HL-60 (cell line): ENCODE data around the gene CTSK.

Experiments used
- DNase-seq, 2 experiments: peaks; one replicate each; pipeline ENCODE4 v3.0.0-alpha.2; 2010 to 2020; ENCODE audit warnings: low read depth in 1 of 2, low spot score in 1 of 2
- H3K27ac ChIP-seq: fragments of 250-450 bp; sonication (Bioruptor Pico); replicated peaks from 2 replicates; pipeline ENCODE4 v1.5.1; 2020; ENCODE audit warnings: mild to moderate bottlenecking, moderate library complexity
- H3K27me3 ChIP-seq: fragments of 250-450 bp; sonication (Bioruptor Pico); 2 replicates; pipeline ENCODE4 v1.5.1; 2021; ENCODE audit warnings: mild to moderate bottlenecking, moderate library complexity; ENCODE audit not compliant: insufficient read depth, poor library complexity, severe bottlenecking
- H3K4me3 ChIP-seq: replicated peaks from 2 replicates; pipeline ENCODE4 v1.5.1; 2011; ENCODE audit warnings: mild to moderate bottlenecking, control low read depth, low read length; ENCODE audit not compliant: insufficient read depth
- CTCF ChIP-seq: IDR thresholded peaks from one replicate; pipeline ENCODE4 v1.5.1; 2011; ENCODE audit warnings: low read length, control low read depth, inconsistent platforms; ENCODE audit not compliant: insufficient read depth
- GABPA ChIP-seq: IDR thresholded peaks from 2 replicates; pipeline ENCODE4 v1.6.1; 2012; ENCODE audit warnings: low read depth
- POLR2AphosphoS5 ChIP-seq: IDR thresholded peaks from 2 replicates; pipeline ENCODE4 v1.6.1; 2012; ENCODE audit warnings: low read depth
- REST ChIP-seq: IDR thresholded peaks from 2 replicates; pipeline ENCODE4 v1.6.1; 2012; ENCODE audit warnings: low read depth; ENCODE audit not compliant: insufficient replicate concordance
- SPI1 ChIP-seq: IDR thresholded peaks from 2 replicates; pipeline ENCODE4 v1.6.1; 2012; ENCODE audit warnings: low read depth, mild to moderate bottlenecking, borderline replicate concordance

Gene CTSK

GRCh38 chr1:150761801-150762200 lies 46.3 kb downstream of the CTSK start:
- peak overlapping the region; percentile 41 for H3K27ac ChIP-seq
- H3K27me3 ChIP-seq, result no peaks in the 10 kb centered on the region
- H3K4me3 ChIP-seq, result no peak overlapping the region
- TF ChIP-seq SPI1 (no peak), CTCF (no peak), GABPA (no peak), REST (no peak), POLR2AphosphoS5 (no peak)
- DNase-seq, result no peak

GRCh38 chr1:150760013-150760412 lies 48.0 kb downstream of the CTSK start:
- peak; percentile 17; the same call in 1 of the 2 replicates for TF ChIP-seq SPI1
- no peak for TF ChIP-seq REST
- no peak overlapping the region for H3K4me3 ChIP-seq

GRCh38 chr1:150753416-150753815 lies 54.6 kb downstream of the CTSK start:
- no peak overlapping the region for H3K27ac ChIP-seq
- H3K4me3 ChIP-seq, result no peak overlapping the region
- no peaks in the 10 kb centered on the region for H3K27me3 ChIP-seq
- no peak for DNase-seq
- TF ChIP-seq CTCF (no peak), SPI1 (no peak)

More at GRCh38 chr1:150760013-150760412, 48.0 kb downstream of the CTSK start:
- peak overlapping the region; percentile 15; the same call in 1 of the 2 replicates for H3K27ac ChIP-seq
- DNase-seq, result peak in 1 of 2 experiments; percentile 32
- H3K27me3 ChIP-seq, result no peaks in the 10 kb centered on the region

GRCh38 chr1:150751443-150751842 lies 56.6 kb downstream of the CTSK start:
- H3K27me3 ChIP-seq, result no peaks in the 10 kb centered on the region
- no peak overlapping the region for H3K27ac ChIP-seq
- TF ChIP-seq GABPA (no peak), CTCF (no peak), SPI1 (no peak), REST (no peak), POLR2AphosphoS5 (no peak)
- H3K4me3 ChIP-seq, result no peak overlapping the region
- no peak for DNase-seq
